ENCODE measurements around the gene USP21.

Gene USP21

GRCh38 chr1:161207173-161207572 lies 47.9 kb downstream of the USP21 start:
- Histone ChIP-seq H3K4me1 (ENCODE audit: low read length) (peaks cover 21% of the 10 kb centered on the region), H3K9me3 (replicated peaks; ENCODE audit: insufficient read depth, low read length) (no peaks in the 10 kb centered on the region), H3F3A (ENCODE audit: insufficient read depth, low read length) (peaks cover 3% of the 10 kb centered on the region; the same call in 1 of the 2 replicates), H3K36me3 (replicated peaks; ENCODE audit: insufficient read depth, low read length) (peaks cover 23% of the 10 kb centered on the region; the same call in 1 of the 2 replicates), H3K79me2 (ENCODE audit: low read length) (peaks cover 58% of the 10 kb centered on the region), H3K4me3 (ENCODE audit: low read length) (no peak overlapping the region), H4K20me1 (ENCODE audit: insufficient read depth, low read length) (no peaks in the 10 kb centered on the region), H2AFZ (ENCODE audit: low read length) (no peak overlapping the region), H3K9ac (ENCODE audit: low read length) (no peak overlapping the region), H3K4me2 (ENCODE audit: low read depth, low read length) (no peak overlapping the region), H3K27me3 (replicated peaks; ENCODE audit: insufficient read depth, low read length) (no peaks in the 10 kb centered on the region), H3K27ac (ENCODE audit: low read length) (no peak overlapping the region), H3K9me2 (replicated peaks; ENCODE audit: insufficient read depth, low read length) (no peaks in the 10 kb centered on the region)
- DNase-seq, result no peak
- TF ChIP-seq CTCF (IDR thresholded peaks at IDR 0.05; ENCODE audit: low read length) (no peak), EZH2 (optimal IDR thresholded peaks at IDR 0.05; ENCODE audit: low read depth, low read length) (no peak), EZH2phosphoT487 (IDR thresholded peaks at IDR 0.05; ENCODE audit: low read length) (no peak)

GRCh38 chr1:161209790-161210409 lies 50.6 kb downstream of the USP21 start:
- Histone ChIP-seq H2AFZ (ENCODE audit: low read length) (no peak overlapping the region), H3F3A (ENCODE audit: insufficient read depth, low read length) (0 out of 2 replicates have a peak, but pooled peaks cover 3% of the 10 kb centered on the region), H3K9ac (ENCODE audit: low read length) (no peak overlapping the region), H3K4me2 (ENCODE audit: low read depth, low read length) (peak overlapping the region; percentile 9; the same call in 1 of the 2 replicates), H3K9me3 (replicated peaks; ENCODE audit: insufficient read depth, low read length) (no peaks in the 10 kb centered on the region), H3K79me2 (ENCODE audit: low read length) (peaks cover 31% of the 10 kb centered on the region), H3K4me1 (ENCODE audit: low read length) (peaks cover 12% of the 10 kb centered on the region), H3K9me2 (replicated peaks; ENCODE audit: insufficient read depth, low read length) (no peaks in the 10 kb centered on the region), H3K36me3 (replicated peaks; ENCODE audit: insufficient read depth, low read length) (peaks cover 34% of the 10 kb centered on the region; the same call in 1 of the 2 replicates), H3K27me3 (replicated peaks; ENCODE audit: insufficient read depth, low read length) (no peaks in the 10 kb centered on the region), H3K4me3 (ENCODE audit: low read length) (no peak overlapping the region), H3K27ac (ENCODE audit: low read length) (no peak overlapping the region; the same call in 1 of the 2 replicates), H4K20me1 (ENCODE audit: insufficient read depth, low read length) (no peaks in the 10 kb centered on the region)
- TF ChIP-seq EZH2phosphoT487 (IDR thresholded peaks at IDR 0.05; ENCODE audit: low read length) (no peak), EZH2 (optimal IDR thresholded peaks at IDR 0.05; ENCODE audit: low read depth, low read length) (no peak), CTCF (IDR thresholded peaks at IDR 0.05; ENCODE audit: low read length) (peak; percentile 99)
- peak; percentile 90 for DNase-seq

- peaks cover 36% of the 10 kb centered on the region for H3K4me1 ChIP-seq (ENCODE audit: low read length)
- H3K27me3 ChIP-seq (replicated peaks; ENCODE audit: insufficient read depth, low read length), result no peaks in the 10 kb centered on the region
- peaks cover 17% of the 10 kb centered on the region; the same call in 1 of the 2 replicates for H3K36me3 ChIP-seq (replicated peaks; ENCODE audit: insufficient read depth, low read length)
- no peaks in the 10 kb centered on the region for H4K20me1 ChIP-seq (ENCODE audit: insufficient read depth, low read length)
- H3F3A ChIP-seq (ENCODE audit: insufficient read depth, low read length), result peaks cover 30% of the 10 kb centered on the region
- H3K9ac ChIP-seq (ENCODE audit: low read length), result no peak overlapping the region
- no peak for TF ChIP-seq CTCF (IDR thresholded peaks at IDR 0.05; ENCODE audit: low read length)
- no peak for TF ChIP-seq EZH2phosphoT487 (IDR thresholded peaks at IDR 0.05; ENCODE audit: low read length)
- no peak for TF ChIP-seq EZH2 (optimal IDR thresholded peaks at IDR 0.05; ENCODE audit: low read depth, low read length)
- no peaks in the 10 kb centered on the region for H3K9me3 ChIP-seq (replicated peaks; ENCODE audit: insufficient read depth, low read length)
- no peak overlapping the region for H3K4me3 ChIP-seq (ENCODE audit: low read length)
- H3K9me2 ChIP-seq (replicated peaks; ENCODE audit: insufficient read depth, low read length), result no peaks in the 10 kb centered on the region
- H3K79me2 ChIP-seq (ENCODE audit: low read length), result peaks cover 7% of the 10 kb centered on the region
- no peak overlapping the region for H2AFZ ChIP-seq (ENCODE audit: low read length)
- no peak overlapping the region for H3K4me2 ChIP-seq (ENCODE audit: low read depth, low read length)
- no peak overlapping the region for H3K27ac ChIP-seq (ENCODE audit: low read length)
- no peak for DNase-seq
Observed at GRCh38 chr1:161214369-161214768, 55.1 kb downstream of the USP21 start.

All from MM.1S (cell line).